Body of pancreas (tissue), 4 donors: ENCODE measurements around the gene FAM136A. TPM values are rescaled to one million over a fixed set of nuclear protein-coding genes. Genes with fewer than 3 reads are reported as not detected.
A peak's percentile ranks its signal among the peaks of the same experiment; 100 is the strongest.

Experiments
- ATAC-seq: fragments of 150-250 bp; one replicate; pipeline ENCODE4 v1.9.1; 2016
- DNase-seq, 4 donors: peaks; one replicate each; pipeline ENCODE4 v3.0.0-alpha.2; 2019
- H3K27ac ChIP-seq, 4 donors: fragments of 200-600 bp; sonication (generic); 1 replicate in 3 of 4; 2 replicates in 1 of 4; pipeline versions ENCODE4 v1.5.1 to v1.6.1; 2016 to 2019; ENCODE audit warnings: mild to moderate bottlenecking in 1 of 4, mixed read lengths in 1 of 4, moderate library complexity in 1 of 4
- H3K27me3 ChIP-seq, 2 donors: fragments of 200-600 bp; sonication (generic); one replicate each; pipeline ENCODE4 v1.6.0; 2016; ENCODE audit warnings: mild to moderate bottlenecking in 1 of 2
- H3K36me3 ChIP-seq, 2 donors: fragments of 200-600 bp; sonication (generic); replicated peaks in 1 of 2; 2 replicates each; pipeline ENCODE4 v1.5.1; 2016; ENCODE audit warnings: low read depth in 2 of 2; ENCODE audit not compliant: insufficient read depth in 1 of 2
- H3K4me1 ChIP-seq: fragments of 200-600 bp; sonication (generic); one replicate; pipeline ENCODE4 v1.6.0; 2016
- H3K4me3 ChIP-seq, 2 donors: fragments of 200-600 bp; sonication (generic); 1 replicate in 1 of 2; 2 replicates in 1 of 2; pipeline ENCODE4 v1.5.1; 2016 to 2019
- H3K9me3 ChIP-seq, 3 donors: fragments of 200-600 bp; sonication (generic); 1 replicate in 2 of 3; 2 replicates in 1 of 3; pipeline ENCODE4 v1.5.1; 2016
- POLR2A ChIP-seq, 3 donors: fragments of 450-650 bp; IDR thresholded peaks; one replicate each; pipeline ENCODE4 v1.6.1; 2016; ENCODE audit warnings: antibody characterized with exemption in 3 of 3, mild to moderate bottlenecking in 2 of 3
- WGBS, 2 donors: methylation state at CpG; one replicate each; pipeline ENCODE4 v1.1.5; 2017; 5-methylcytosine and 5-hydroxymethylcytosine counted together
- intact Hi-C: fragments of 100-400 bp; cut with DNase I; formaldehyde crosslinking; loops from one replicate; pipeline ENCODE4 v1.15.1; 2023
- total RNA-seq, 2 donors: library from RNA; depleted of rRNA; stranded (reverse); fragments of >200 nt; gene quantifications; one replicate each; pipeline ENCODE4 v1.1.0, GENCODE V29; 2016
- TF ChIP-seq, protein P1 (sequence below), 7 experiments: fragments of 450-650 bp in 4 of 7; fragments of 200-600 bp in 3 of 7; sonication (generic) in 3 of 7; IDR thresholded peaks; one replicate each; pipeline ENCODE4 v1.5.1; 2016 to 2019; ENCODE audit warnings: antibody characterized with exemption in 7 of 7

Gene FAM136A
- 10 to 100 TPM; 44.5 to 47.5 TPM for total RNA-seq

DNA sequence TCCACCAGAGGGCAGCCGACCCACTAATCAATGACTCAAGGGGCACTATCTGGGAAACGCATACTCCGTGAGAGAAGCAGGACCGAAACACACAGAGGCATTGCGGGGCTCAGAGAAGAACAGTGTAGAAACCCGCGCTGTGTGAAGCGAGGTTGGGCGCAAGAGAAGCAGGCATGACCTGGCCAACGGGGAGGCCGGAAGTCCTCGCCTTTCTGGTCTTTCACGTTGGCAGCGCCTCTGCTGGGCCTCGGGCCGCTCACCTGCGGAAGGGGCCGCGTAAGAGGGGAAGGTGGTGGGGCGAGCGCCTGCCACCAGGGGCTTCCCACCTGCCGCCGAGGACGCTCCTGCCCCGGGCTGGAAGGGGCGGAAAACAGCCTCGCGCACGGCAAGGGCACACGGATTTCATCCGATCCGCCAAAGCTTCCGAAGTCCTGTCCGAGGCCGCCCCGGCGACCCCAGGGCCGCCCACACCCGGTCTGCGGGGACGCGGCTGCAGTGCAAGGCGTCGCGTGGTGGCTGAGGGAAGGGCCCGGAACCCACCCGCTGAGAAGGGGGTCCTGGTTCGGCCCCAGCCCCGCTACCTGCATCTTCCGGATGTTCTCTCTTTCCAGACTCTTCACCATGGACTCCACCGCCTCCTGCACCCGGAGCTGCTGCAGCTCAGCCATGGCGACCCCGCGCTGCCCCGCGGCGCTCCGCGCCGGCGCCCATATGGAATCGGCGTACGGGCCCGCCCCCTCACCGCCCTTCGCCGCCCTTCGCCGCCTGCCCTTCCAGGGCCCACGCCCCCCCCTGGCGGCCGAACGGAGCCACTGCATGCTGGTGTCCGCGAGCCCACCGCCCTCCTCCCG lies at the start of gene FAM136A:
Gene FAM136A, minus strand, starts transcription at position 724 of the 851 bp plus-strand sequence. Its CDS starts 56 bp downstream, at position 668.
- H3K4me1 ChIP-seq: peaks cover 20% of the 10 kb centered on the region
- peak; percentile 93 for ATAC-seq
- H3K4me3 ChIP-seq: peak within 1 kb of the TSS; percentile 87 to 88
- peaks cover 0 to 5% of the 10 kb centered on the region in 2 donors for H3K36me3 ChIP-seq
- 0% methylated on average over 45 to 79 of the region's 79 CpGs for WGBS, 2 donors
- peak; percentile 37 to 70 (median 69) for TF ChIP-seq POLR2A (IDR thresholded peaks at IDR 0.05)
- TF ChIP-seq, protein P1, sequence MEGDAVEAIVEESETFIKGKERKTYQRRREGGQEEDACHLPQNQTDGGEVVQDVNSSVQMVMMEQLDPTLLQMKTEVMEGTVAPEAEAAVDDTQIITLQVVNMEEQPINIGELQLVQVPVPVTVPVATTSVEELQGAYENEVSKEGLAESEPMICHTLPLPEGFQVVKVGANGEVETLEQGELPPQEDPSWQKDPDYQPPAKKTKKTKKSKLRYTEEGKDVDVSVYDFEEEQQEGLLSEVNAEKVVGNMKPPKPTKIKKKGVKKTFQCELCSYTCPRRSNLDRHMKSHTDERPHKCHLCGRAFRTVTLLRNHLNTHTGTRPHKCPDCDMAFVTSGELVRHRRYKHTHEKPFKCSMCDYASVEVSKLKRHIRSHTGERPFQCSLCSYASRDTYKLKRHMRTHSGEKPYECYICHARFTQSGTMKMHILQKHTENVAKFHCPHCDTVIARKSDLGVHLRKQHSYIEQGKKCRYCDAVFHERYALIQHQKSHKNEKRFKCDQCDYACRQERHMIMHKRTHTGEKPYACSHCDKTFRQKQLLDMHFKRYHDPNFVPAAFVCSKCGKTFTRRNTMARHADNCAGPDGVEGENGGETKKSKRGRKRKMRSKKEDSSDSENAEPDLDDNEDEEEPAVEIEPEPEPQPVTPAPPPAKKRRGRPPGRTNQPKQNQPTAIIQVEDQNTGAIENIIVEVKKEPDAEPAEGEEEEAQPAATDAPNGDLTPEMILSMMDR (IDR thresholded peaks at IDR 0.05): peak; percentile 81 to 99 (median 98)
- intact Hi-C loops: no loop called here
- DNase-seq: peak; percentile 85 to 89 (median 87)
- no peaks in the 10 kb centered on the region for H3K9me3 ChIP-seq
- no peaks in the 10 kb centered on the region for H3K27me3 ChIP-seq
- peak within 1 kb of the TSS; percentile 89 to 95 (median 92) for H3K27ac ChIP-seq

DNA sequence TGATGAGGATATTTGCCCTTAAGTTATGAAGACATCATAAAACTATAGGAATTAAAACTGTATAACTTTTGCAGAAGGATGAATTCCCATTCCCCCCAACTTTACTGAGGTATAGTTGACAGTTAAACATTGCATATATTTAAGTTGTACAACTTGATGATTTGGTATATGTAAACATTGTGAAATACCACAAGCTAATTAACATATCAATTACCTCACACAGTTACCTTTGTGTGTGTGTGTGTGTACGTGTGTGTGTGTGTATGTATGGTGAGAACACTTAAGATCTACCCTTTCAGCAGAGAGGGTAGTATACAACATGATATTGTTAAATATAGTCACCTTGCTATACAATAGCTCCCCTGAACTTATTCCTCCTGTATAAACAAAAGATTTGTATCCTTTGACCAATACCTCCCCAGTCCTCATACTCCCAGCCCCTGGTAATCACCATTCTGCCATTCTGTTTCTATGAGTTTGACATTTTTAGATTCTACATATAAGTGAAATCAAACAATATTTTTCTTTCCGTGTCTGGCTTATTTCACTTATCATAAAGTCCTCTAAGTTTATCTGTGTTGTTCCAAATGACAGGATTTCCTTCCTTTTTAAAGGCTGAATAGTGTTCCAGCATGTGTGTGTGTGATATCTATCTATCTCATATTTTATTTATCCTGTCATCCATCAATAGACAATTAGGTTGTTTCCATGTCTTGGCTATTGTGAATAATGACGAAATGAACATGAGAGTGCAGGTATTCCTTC lies 48.2 kb upstream of the FAM136A start:
- Histone ChIP-seq H3K9me3 (no peaks in the 10 kb centered on the region), H3K36me3 (no peaks in the 10 kb centered on the region), H3K4me3 (no peak overlapping the region), H3K27ac (no peak overlapping the region), H3K4me1 (no peaks in the 10 kb centered on the region), H3K27me3 (no peaks in the 10 kb centered on the region)
- no peak for ATAC-seq
- TF ChIP-seq POLR2A (IDR thresholded peaks at IDR 0.05): no peak
- TF ChIP-seq, protein P1 (IDR thresholded peaks at IDR 0.05): no peak
- intact Hi-C loops: no loop called here
- 51 to 72% methylated on average over 3 of the region's 3 CpGs for WGBS, 2 donors
- DNase-seq: no peak

DNA sequence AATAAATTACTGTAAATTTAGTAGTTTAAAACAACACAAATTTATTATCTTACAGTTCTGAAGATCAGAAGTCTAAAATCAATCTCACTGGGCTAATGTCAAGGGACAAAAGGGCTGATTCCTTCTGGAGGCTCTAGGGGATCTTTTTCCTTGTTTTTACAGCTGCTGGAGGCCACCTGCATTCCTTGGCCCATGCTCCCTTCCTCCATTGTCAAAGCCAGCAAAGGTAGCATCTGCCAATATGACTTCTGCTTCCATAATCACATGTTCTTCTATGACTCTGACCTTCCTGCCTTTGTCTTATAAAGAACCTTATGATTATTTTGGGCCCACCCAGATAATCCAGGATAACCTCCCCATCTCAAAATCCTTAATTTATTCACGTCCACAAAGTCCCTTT lies 46.0 kb upstream of the FAM136A start:
- Histone ChIP-seq H3K36me3 (no peaks in the 10 kb centered on the region), H3K27ac (no peak overlapping the region), H3K4me1 (no peaks in the 10 kb centered on the region), H3K27me3 (no peaks in the 10 kb centered on the region), H3K4me3 (no peak overlapping the region), H3K9me3 (no peaks in the 10 kb centered on the region)
- TF ChIP-seq POLR2A (IDR thresholded peaks at IDR 0.05): no peak
- TF ChIP-seq, protein P1 (IDR thresholded peaks at IDR 0.05): no peak
- DNase-seq: no peak
- intact Hi-C loops: no loop called here
- no peak for ATAC-seq
- 63 to 68% methylated on average over 1 of the region's 1 CpG for WGBS, 2 donors

DNA sequence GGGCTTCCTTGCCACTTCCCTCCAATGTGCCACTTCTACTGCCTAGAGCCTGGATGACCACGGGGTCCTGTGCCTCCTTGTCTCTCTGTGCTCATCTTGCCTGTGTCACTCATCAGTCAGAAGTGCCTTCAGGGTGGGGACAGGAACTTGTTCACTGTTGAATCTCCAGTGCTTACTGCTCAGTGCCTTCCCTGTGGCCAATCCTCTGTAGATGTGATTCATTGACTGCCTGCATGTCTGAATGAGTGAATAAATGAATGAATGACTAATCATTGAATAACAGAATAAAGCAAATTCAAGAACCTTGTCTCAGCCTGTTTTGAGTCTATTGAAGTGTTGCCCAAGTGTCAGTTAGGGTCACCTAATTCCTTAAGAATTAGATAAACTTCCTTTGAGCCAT lies 42.3 kb upstream of the FAM136A start:
- no peak for DNase-seq
- intact Hi-C loops: loop anchor here (5.0 kb wide), 1 partner anchor 268 kb away; no protein-coding TSS in a partner anchor
- TF ChIP-seq, protein P1 (IDR thresholded peaks at IDR 0.05): no peak
- no peak for ATAC-seq
- no peaks in the 10 kb centered on the region for H3K36me3 ChIP-seq
- no peak overlapping the region for H3K27ac ChIP-seq
- H3K4me1 ChIP-seq: no peaks in the 10 kb centered on the region
- 25% methylated on average over 1 of the region's 1 CpG; no CpG with 5 or more reads in 1 of the 2 donors for WGBS, 2 donors
- H3K4me3 ChIP-seq: no peak overlapping the region
- no peaks in the 10 kb centered on the region for H3K27me3 ChIP-seq
- H3K9me3 ChIP-seq: no peaks in the 10 kb centered on the region
